Measurements from ENCODE around the gene COPS6.

COPS6 gene

GRCh38 chr7:100088621-100089457 lies at the start of gene COPS6:
TSS of gene COPS6 (plus strand) at chr7:100088969. CDS start at chr7:100088991, 22 bp downstream.
- peak; percentile 64 to 75 for DNase-seq (ENCODE audit: low read depth in 2 of 2, low spot score in 1 of 2)

- no peak for DNase-seq (ENCODE audit: low read depth in 2 of 2, low spot score in 1 of 2)
These were observed 48.2 kb upstream of the COPS6 start for GRCh38 chr7:100040575-100040974.

DNA sequence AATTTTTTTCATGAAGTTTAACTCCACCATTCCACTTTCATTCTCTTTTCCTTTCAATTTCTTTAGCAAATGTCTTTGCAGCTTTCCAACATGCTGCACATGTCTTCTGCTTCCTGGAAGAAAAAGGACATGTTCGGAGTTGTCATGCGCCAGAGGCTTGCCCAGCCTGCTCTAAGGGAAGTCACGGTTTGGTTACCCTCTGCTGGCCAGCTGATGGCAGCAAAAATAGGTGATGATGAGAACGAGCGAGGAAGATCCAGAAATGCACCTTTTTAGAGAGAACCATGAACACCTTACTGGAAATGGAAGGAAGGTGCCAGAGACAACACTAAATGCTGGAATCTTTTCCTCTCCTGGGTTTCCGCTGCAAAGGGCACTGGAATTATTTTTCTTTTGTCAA lies 44.1 kb upstream of the COPS6 start:
- no peak for DNase-seq (ENCODE audit: low read depth in 2 of 2, low spot score in 1 of 2)

DNA sequence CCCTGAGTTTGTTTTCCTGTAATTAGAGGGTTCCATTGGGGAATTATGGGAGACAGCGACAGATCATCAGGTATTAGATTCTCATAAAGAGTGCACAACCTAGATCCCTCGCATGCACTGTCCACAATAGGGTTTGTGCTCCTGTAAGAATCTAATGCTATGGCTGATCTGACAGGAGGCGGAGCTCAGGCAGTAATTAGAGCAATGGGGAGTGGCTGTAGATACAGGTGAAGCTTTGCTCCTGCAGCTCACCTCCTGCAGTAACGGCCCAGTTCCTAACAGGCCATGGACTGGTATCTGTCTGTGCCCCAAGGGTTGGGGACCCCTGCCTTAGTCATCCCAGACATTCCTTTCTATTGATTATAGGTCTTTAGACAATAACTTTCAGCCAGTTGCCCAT lies 40.1 kb upstream of the COPS6 start:
- no peak for DNase-seq (ENCODE audit: low read depth in 2 of 2, low spot score in 1 of 2)

DNA sequence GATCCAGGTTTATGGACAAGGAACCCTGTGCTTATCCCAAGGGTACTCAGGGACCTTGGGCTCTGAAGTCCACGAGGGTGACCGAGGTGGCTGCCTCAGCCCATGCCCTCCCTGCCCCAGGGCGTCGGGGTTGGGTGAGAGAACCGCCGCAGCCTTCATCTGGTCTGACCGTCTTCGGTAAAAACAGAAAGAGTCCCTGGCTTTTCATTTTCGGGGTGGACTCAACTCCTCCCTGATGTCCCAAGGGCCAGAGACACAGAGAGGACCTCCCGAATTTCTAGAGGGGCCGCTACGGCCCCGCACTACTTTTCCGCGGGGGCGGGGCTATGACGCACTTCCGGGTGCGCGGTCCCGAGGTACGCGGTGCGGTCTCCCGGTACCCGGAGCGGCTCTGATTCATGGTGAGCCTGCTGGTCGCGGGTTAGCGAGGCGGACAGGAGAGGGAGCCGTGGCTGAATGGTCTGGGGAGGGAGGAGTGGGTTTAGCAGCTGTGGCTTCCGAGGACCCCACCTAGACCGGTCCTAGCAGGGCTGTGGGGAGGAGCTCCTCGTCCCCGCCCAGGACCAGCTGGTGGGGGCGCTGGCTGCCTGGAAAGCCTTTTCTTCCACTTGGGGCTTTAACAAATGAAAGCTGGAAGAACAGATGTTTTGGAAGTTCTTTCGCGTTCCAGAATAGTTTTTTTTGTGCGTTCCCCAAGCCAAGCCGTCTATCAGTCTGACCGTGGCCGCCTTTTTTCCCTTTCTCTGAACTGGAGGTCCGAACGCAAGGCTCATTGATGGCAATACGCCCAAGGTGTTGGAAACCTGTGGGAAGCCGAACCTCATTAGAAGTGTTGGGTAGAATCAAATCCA lies 39.1 kb upstream of the COPS6 start, which contains the start of gene ZSCAN21:
ZSCAN21 (plus strand) TSS at position 334 of the 851 bp plus-strand sequence. CDS start 7,233 bp downstream, outside the sequence.
- DNase-seq (ENCODE audit: low read depth in 2 of 2, low spot score in 1 of 2), result peak; percentile 69 to 71

DNA sequence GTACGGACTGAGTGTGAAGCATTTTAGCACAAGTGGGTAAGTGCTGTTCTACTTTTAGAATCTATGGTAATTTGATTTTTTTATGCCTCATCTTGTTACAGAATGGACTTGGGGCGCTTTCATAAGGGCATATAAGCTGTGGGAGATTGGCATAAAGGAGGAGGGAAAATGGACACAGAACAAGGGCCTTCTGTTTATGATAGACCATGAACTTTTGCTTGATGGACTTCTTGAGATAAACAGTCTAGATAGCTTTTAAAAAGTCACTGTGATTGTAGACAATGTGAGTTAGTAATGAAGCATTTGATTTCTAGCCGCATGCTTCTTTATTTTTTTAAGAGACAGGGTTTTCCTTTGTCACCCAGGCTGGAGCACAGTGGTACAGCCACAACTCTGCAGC lies 37.2 kb upstream of the COPS6 start:
- DNase-seq (ENCODE audit: low read depth in 2 of 2, low spot score in 1 of 2), result no peak

DNA sequence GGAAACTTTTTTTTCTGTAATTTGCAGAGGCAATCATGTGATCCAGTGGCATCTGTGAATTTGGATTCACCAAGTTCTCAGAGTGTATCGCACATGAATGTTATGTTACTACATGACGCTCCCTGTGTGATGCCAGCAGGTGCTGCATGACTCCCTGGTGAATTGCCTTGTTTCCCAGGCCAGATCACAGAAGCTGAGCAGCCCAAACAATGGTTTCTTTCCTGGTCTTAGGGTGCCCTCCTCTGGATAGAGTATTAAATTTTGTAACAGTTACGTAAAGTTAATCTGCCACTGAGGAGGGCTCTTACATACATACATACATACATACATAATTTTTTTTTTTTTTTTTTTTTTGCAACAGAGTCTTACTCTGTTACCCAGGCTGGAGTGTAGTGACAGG lies 35.6 kb upstream of the COPS6 start:
- no peak for DNase-seq (ENCODE audit: low read depth in 2 of 2, low spot score in 1 of 2)

DNA sequence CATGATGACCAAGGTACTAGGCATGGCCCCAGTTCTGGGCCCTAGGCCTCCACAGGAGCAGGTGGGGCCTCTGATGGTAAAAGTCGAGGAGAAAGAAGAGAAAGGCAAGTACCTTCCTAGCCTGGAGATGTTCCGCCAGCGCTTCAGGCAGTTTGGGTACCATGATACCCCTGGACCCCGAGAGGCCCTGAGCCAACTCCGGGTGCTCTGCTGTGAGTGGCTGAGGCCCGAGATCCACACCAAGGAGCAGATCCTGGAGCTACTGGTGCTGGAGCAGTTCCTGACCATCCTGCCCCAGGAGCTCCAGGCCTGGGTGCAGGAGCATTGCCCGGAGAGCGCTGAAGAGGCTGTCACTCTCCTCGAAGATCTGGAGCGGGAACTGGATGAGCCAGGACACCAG lies 31.8 kb upstream of the COPS6 start:
- no peak for DNase-seq (ENCODE audit: low read depth in 2 of 2, low spot score in 1 of 2)

DNA sequence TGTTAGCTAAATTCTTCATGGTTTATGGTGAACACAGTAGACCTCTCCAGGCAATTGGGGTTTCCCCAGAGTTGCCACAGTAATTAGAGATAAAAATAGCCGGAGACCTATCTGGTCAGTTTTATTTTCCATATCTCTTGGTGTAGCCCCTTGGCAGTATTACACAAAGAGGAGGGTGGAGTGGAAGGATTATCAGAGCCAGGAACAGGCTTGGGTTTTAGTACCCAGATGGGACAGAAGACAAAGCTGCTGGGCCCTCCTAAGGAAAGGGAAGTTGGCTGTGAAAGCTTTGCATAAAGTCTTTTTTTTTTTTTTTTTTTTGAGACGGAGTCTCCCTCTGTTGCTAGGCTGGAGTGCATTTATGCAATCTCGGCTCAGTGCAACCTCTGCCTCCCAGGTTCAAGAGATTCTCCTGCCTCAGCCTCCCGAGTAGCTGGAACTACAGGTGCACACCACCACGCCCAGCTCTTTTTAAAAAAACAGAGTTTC lies 29.5 kb upstream of the COPS6 start:
- DNase-seq (ENCODE audit: low read depth in 2 of 2, low spot score in 1 of 2), result no peak

GRCh38 chr7:100061518-100062193 lies 27.1 kb upstream of the COPS6 start:
- DNase-seq (ENCODE audit: low read depth in 2 of 2, low spot score in 1 of 2), result no peak

GRCh38 chr7:100063376-100063775 lies 25.4 kb upstream of the COPS6 start:
- no peak for DNase-seq (ENCODE audit: low read depth in 2 of 2, low spot score in 1 of 2)

GRCh38 chr7:100064162-100064561 lies 24.6 kb upstream of the COPS6 start:
- no peak for DNase-seq (ENCODE audit: low read depth in 2 of 2, low spot score in 1 of 2)

DNA sequence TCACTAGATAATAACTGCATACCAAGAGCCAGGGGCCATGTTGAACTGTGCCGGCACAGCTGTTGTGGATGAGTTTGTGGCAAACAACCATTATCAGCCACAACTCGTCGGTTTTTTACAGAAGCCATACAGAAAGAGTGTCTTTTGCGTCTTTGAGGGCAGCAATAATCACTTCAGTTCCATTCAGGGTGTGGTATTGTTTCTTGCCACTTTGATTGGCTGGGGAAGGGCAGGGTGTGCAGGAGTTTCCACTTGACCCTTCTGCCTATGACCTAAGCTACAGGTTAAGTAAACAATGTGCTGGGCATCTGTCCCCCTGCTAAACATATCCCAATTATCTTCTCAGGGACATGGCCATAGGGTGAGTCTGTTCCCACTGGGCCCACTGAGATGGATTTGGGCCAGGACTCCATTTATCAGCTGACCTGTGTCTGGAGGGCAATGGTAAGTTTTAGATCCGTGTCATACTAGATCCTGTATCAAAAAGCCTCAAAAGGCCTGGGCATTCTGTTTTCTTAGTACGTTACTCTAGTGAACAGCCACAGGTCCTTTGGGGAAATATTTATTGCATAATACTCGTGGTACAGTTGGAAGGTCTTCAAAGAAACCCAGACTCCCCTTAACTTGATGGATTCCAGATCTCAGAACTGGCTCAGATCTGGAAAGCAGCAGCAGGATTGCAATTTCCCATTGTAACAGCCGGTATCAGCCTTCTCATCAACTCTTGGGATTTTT lies 23.1 kb upstream of the COPS6 start:
- no peak for DNase-seq (ENCODE audit: low read depth in 2 of 2, low spot score in 1 of 2)

GRCh38 chr7:100066953-100067352 lies 21.8 kb upstream of the COPS6 start:
- no peak for DNase-seq (ENCODE audit: low read depth in 2 of 2, low spot score in 1 of 2)

DNA sequence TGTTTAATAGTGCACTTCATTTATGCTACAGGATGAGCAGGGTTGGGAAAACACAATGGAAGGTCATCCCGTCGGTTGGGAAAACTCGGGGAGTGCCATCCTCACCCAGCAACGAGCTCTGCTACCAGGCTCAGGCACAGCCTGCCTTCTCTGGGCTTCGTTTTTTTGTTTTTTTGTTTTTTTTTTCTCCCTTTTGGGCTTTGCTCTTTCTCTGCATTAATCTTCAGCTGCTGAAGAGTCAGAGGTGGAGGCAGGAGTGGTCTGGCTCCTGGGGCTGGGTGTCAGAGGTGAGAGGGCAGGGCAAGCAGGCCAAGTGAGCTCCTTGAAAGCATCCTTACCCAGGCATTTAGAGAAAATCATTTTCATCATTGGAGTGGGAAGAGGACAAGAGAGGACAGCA lies 18.8 kb upstream of the COPS6 start:
- DNase-seq (ENCODE audit: low read depth in 2 of 2, low spot score in 1 of 2), result no peak

DNA sequence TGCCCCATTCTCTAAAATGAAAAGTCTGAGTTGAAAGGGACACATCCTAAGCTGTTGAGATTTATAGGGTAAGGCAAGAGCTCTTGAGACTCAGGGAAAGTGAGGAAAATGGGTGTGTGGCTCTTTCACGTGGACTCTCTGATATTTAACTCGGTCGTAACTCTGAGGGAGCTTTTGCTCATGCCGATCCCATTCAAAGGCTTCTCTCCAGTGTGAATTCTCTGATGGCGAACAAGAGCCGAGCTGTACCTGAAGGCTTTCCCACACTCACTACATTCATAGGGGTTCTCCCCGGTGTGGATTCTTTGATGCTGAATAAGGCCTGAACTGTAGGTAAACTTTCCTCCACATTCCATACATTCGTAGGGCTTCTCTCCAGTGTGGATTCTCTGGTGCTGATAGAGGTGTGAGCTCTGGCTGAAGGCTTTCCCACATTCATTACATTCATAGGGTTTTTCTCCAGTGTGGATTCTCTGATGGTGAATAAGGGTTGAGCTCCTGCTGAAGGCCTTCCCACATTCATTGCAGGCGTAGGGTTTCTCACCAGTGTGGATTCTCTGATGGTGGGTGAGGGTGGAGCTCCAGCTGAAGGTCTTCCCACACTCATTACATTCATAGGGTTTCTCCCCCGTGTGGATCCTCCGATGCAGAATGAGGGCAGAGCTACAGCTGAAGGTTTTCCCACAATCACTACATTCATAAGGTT lies 17.6 kb upstream of the COPS6 start:
- DNase-seq (ENCODE audit: low read depth in 2 of 2, low spot score in 1 of 2), result no peak

DNA sequence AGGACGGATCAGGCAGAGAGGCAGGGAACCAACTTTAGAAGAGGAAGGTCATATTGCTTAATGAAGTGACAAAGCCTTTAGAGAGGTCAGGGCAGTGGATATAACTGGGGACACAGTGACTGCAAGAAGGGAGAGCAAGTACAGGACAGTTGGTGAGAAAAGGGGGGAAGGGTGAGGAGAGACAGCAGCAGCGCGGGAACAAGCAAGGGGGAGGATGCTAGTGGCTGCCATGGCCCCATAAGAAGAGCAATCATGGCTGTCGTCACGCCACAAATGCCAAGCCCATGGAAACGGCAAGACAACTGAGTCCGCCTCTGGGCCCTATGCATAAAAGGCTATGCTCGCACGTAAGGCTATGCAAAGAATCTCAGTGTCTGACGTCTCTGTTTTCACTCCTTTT lies 16.3 kb upstream of the COPS6 start:
- no peak for DNase-seq (ENCODE audit: low read depth in 2 of 2, low spot score in 1 of 2)

- no peak for DNase-seq (ENCODE audit: low read depth in 2 of 2, low spot score in 1 of 2)
These were observed 13.9 kb upstream of the COPS6 start for GRCh38 chr7:100074841-100075240.

DNA sequence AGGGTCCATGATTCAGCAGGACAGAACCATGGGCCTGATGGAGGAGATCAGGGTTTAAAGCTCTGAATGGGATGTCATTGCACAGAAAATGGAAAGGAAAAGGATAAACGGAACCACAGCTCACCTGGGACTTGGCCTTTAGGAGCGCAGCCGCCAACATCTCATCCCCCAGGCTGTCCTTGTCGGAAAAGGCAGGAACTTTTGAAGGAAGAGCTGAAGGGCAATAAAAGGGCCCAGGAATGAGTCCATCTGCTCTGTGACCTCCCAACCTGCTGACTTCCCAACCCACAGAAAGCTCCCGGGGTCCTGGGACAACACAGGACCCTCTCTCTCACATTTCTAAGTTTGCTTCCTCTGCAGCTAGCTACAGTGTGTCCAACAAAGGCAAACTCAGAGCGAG lies 13.4 kb upstream of the COPS6 start:
- DNase-seq (ENCODE audit: low read depth in 2 of 2, low spot score in 1 of 2), result no peak

- no peak for DNase-seq (ENCODE audit: low read depth in 2 of 2, low spot score in 1 of 2)
These were observed 11.6 kb upstream of the COPS6 start for GRCh38 chr7:100077205-100077604.
